ENCODE measurements around the gene ABI3.

ABI3 gene

DNA sequence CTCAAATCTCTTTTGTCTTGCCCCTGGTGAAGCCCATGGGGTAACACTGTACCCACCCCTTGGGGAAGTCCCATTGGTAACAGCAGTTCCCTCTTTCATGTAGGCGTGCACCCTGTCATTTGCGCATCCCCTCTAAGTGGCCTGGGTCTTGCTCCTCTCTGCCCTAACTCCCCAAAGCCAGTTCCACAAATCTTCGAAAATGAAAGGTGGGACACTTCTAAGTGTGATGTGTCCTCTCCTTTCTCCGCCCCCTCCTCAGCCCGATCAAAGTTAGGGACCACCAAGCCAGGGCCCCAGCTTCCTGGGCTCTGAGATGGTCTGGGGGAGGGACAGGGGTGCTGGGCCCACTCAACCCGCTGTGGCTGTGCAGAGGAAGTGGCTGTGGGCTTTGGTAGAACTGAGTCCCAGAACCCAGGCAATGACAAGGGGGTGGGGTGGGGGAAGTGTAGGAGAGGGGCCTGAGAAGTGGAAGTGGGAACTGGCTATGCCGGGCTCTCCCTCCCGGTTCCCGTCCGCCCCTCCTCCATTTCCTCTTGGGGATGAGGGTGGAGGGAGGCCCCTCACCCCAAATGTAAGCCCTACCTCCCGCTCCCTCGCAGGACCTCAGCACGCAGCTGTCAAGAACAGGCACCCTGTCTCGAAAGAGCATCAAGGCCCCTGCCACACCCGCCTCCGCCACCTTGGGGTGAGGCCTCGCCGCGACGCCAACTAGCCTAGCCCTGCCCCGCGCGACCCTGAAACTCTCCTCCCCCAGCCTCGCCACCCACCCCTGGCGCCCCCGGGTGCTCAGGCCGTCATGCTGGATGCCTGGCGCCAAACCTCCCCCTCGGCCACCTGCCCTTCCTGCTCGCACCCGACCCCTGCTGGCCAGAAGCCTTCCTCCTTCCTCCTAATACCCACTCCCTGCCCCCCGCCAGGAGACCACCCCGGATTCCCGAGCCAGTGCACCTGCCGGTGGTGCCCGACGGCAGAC is 8.7 kb downstream of the ABI3 start:
- no peak overlapping the region for H3K4me3 ChIP-seq (ENCODE audit: severe bottlenecking)
- ATAC-seq (ENCODE audit: low read depth) = no peak
- TF ChIP-seq, protein P1, sequence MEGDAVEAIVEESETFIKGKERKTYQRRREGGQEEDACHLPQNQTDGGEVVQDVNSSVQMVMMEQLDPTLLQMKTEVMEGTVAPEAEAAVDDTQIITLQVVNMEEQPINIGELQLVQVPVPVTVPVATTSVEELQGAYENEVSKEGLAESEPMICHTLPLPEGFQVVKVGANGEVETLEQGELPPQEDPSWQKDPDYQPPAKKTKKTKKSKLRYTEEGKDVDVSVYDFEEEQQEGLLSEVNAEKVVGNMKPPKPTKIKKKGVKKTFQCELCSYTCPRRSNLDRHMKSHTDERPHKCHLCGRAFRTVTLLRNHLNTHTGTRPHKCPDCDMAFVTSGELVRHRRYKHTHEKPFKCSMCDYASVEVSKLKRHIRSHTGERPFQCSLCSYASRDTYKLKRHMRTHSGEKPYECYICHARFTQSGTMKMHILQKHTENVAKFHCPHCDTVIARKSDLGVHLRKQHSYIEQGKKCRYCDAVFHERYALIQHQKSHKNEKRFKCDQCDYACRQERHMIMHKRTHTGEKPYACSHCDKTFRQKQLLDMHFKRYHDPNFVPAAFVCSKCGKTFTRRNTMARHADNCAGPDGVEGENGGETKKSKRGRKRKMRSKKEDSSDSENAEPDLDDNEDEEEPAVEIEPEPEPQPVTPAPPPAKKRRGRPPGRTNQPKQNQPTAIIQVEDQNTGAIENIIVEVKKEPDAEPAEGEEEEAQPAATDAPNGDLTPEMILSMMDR (IDR thresholded peaks at IDR 0.05; ENCODE audit: poor library complexity, severe bottlenecking) = peak; percentile 8
- peaks cover 23% of the 10 kb centered on the region for H3K27me3 ChIP-seq (ENCODE audit: insufficient read depth, poor library complexity, severe bottlenecking)
- DNase-seq (ENCODE audit: low spot score) = no peak
- no peaks in the 10 kb centered on the region for H3K4me1 ChIP-seq (ENCODE audit: insufficient read depth, poor library complexity, severe bottlenecking)
- H3K36me3 ChIP-seq (ENCODE audit: low read depth) = no peaks in the 10 kb centered on the region
- no peak overlapping the region for H3K27ac ChIP-seq (ENCODE audit: poor library complexity, severe bottlenecking)
- no peaks in the 10 kb centered on the region for H3K9me3 ChIP-seq (ENCODE audit: severe bottlenecking)

DNA sequence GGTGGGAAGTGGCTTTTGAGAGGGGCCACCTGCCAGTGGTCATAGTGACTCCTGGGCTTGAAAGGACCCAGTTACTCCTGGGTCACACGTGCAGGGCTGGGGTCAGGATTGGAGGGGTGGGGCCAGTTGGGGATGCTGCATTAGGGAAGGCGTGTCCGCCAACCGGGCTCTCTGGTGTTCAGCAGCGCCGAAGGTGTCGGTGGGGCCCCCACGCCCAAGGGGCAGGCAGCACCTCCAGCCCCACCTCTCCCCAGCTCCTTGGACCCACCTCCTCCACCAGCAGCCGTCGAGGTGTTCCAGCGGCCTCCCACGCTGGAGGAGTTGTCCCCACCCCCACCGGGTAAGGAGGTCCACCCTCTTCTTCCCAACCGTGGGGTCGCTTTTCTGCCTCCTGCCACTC is 9.5 kb downstream of the ABI3 start:
- DNase-seq (ENCODE audit: low spot score) (no peak), ATAC-seq (ENCODE audit: low read depth) (no peak)
- no peaks in the 10 kb centered on the region for H3K9me3 ChIP-seq (ENCODE audit: severe bottlenecking)
- H3K36me3 ChIP-seq (ENCODE audit: low read depth) = no peaks in the 10 kb centered on the region
- H3K4me3 ChIP-seq (ENCODE audit: severe bottlenecking) = no peak overlapping the region
- TF ChIP-seq, protein P1 (IDR thresholded peaks at IDR 0.05; ENCODE audit: poor library complexity, severe bottlenecking) = no peak
- no peaks in the 10 kb centered on the region for H3K4me1 ChIP-seq (ENCODE audit: insufficient read depth, poor library complexity, severe bottlenecking)
- H3K27ac ChIP-seq (ENCODE audit: poor library complexity, severe bottlenecking) = no peak overlapping the region
- peaks cover 31% of the 10 kb centered on the region for H3K27me3 ChIP-seq (ENCODE audit: insufficient read depth, poor library complexity, severe bottlenecking)

DNA sequence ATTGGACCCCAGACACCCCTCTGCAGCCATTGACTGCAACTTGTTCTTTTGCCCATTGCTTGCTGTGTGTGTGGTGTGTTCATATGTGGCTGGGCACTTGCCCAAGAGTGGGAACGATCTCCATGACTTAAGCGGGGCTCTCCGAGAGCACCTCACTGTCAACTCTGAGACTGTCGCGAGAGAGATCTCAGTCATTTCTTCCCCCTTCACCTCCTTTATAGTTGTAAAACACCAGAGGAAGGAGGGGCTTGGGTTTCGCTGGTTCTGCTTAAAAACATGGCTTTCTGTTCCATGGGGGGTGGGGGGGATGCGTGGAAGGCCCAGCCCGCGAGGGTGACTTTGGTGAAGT is 12.6 kb downstream of the ABI3 start:
- no peaks in the 10 kb centered on the region for H3K4me1 ChIP-seq (ENCODE audit: insufficient read depth, poor library complexity, severe bottlenecking)
- H3K27ac ChIP-seq (ENCODE audit: poor library complexity, severe bottlenecking) = no peak overlapping the region
- no peak overlapping the region for H3K4me3 ChIP-seq (ENCODE audit: severe bottlenecking)
- H3K9me3 ChIP-seq (ENCODE audit: severe bottlenecking) = no peaks in the 10 kb centered on the region
- ATAC-seq (ENCODE audit: low read depth) = no peak
- no peak for DNase-seq (ENCODE audit: low spot score)
- no peaks in the 10 kb centered on the region for H3K36me3 ChIP-seq (ENCODE audit: low read depth)
- H3K27me3 ChIP-seq (ENCODE audit: insufficient read depth, poor library complexity, severe bottlenecking) = peaks cover 47% of the 10 kb centered on the region
- TF ChIP-seq, protein P1 (IDR thresholded peaks at IDR 0.05; ENCODE audit: poor library complexity, severe bottlenecking) = no peak

GRCh38 chr17:49223517-49224197 is 13.2 kb downstream of the ABI3 start:
- DNase-seq (ENCODE audit: low spot score) = no peak
- H3K27me3 ChIP-seq (ENCODE audit: insufficient read depth, poor library complexity, severe bottlenecking) = peaks cover 47% of the 10 kb centered on the region
- no peak overlapping the region for H3K4me3 ChIP-seq (ENCODE audit: severe bottlenecking)
- no peaks in the 10 kb centered on the region for H3K9me3 ChIP-seq (ENCODE audit: severe bottlenecking)
- no peaks in the 10 kb centered on the region for H3K36me3 ChIP-seq (ENCODE audit: low read depth)
- ATAC-seq (ENCODE audit: low read depth) = peak; percentile 25; the same call in 1 of the 3 replicates
- TF ChIP-seq, protein P1 (IDR thresholded peaks at IDR 0.05; ENCODE audit: poor library complexity, severe bottlenecking) = peak; percentile 72
- H3K4me1 ChIP-seq (ENCODE audit: insufficient read depth, poor library complexity, severe bottlenecking) = no peaks in the 10 kb centered on the region
- H3K27ac ChIP-seq (ENCODE audit: poor library complexity, severe bottlenecking) = no peak overlapping the region
